Tibial artery (tissue), 4 donors: Measurements from ENCODE around the gene MBTPS1.
"Not testable (repeated sequence)": the region's sequence is repeated elsewhere in the genome, so short reads cannot be mapped to it uniquely, and the experiment has no call there.

Experiments
- DNase-seq, 2 donors: peaks; one replicate each; pipeline ENCODE4 v3.0.0-alpha.2; 2019
- H3K27ac ChIP-seq, 2 donors: fragments of 200-600 bp; sonication (generic) in 1 of 2; 1 replicate in 1 of 2; 2 replicates in 1 of 2; pipeline ENCODE4 v1.5.1; 2018 to 2019; ENCODE audit warnings: mild to moderate bottlenecking in 1 of 2
- H3K27me3 ChIP-seq, 2 donors: fragments of 200-600 bp; sonication (generic) in 1 of 2; one replicate each; pipeline versions ENCODE4 v1.5.1 to v1.6.0; 2016 to 2019
- H3K36me3 ChIP-seq, 3 donors: fragments of 200-600 bp; sonication (generic) in 2 of 3; one replicate each; pipeline ENCODE4 v1.5.1; 2016 to 2019; ENCODE audit warnings: mild to moderate bottlenecking in 2 of 3
- H3K4me1 ChIP-seq, 4 donors: fragments of 200-600 bp; sonication (generic) in 2 of 4; 1 replicate in 3 of 4; 2 replicates in 1 of 4; pipeline ENCODE4 v1.5.1; 2016 to 2019
- H3K4me3 ChIP-seq, 2 donors: fragments of 200-600 bp; sonication (generic) in 1 of 2; 1 replicate in 1 of 2; 2 replicates in 1 of 2; pipeline ENCODE4 v1.5.1; 2018 to 2019; ENCODE audit warnings: mild to moderate bottlenecking in 2 of 2
- H3K9me3 ChIP-seq, 3 donors: fragments of 200-600 bp; sonication (generic) in 1 of 3; one replicate each; pipeline ENCODE4 v1.5.1; 2016 to 2019
- intact Hi-C: fragments of 100-400 bp; cut with DNase I; formaldehyde crosslinking; loops from one replicate; pipeline ENCODE4 v1.15.0; 2023; ENCODE audit warnings: low total_unique reads
- TF ChIP-seq, protein P1 (sequence below), 2 experiments: fragments of 200-600 bp in 1 of 2; fragments of 450-650 bp in 1 of 2; IDR thresholded peaks; one replicate each; pipeline ENCODE4 v1.5.1; 2017 to 2019; ENCODE audit warnings: antibody characterized with exemption in 2 of 2, mild to moderate bottlenecking in 1 of 2, moderate library complexity in 1 of 2

The MBTPS1 gene

GRCh38 chr16:84120023-84120422 lies 3.3 kb upstream of the MBTPS1 start:
- peaks cover 0 to 18% (median 16%) of the 10 kb centered on the region in 4 donors for H3K4me1 ChIP-seq
- no peaks in the 10 kb centered on the region for H3K27me3 ChIP-seq
- no peak overlapping the region for H3K4me3 ChIP-seq
- intact Hi-C loops = no loop called here
- DNase-seq = no peak
- no peak overlapping the region for H3K27ac ChIP-seq
- H3K36me3 ChIP-seq = peaks cover 9 to 24% (median 17%) of the 10 kb centered on the region in 3 donors
- H3K9me3 ChIP-seq = no peaks in the 10 kb centered on the region
- TF ChIP-seq, protein P1, sequence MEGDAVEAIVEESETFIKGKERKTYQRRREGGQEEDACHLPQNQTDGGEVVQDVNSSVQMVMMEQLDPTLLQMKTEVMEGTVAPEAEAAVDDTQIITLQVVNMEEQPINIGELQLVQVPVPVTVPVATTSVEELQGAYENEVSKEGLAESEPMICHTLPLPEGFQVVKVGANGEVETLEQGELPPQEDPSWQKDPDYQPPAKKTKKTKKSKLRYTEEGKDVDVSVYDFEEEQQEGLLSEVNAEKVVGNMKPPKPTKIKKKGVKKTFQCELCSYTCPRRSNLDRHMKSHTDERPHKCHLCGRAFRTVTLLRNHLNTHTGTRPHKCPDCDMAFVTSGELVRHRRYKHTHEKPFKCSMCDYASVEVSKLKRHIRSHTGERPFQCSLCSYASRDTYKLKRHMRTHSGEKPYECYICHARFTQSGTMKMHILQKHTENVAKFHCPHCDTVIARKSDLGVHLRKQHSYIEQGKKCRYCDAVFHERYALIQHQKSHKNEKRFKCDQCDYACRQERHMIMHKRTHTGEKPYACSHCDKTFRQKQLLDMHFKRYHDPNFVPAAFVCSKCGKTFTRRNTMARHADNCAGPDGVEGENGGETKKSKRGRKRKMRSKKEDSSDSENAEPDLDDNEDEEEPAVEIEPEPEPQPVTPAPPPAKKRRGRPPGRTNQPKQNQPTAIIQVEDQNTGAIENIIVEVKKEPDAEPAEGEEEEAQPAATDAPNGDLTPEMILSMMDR (IDR thresholded peaks at IDR 0.05) = no peak

DNA sequence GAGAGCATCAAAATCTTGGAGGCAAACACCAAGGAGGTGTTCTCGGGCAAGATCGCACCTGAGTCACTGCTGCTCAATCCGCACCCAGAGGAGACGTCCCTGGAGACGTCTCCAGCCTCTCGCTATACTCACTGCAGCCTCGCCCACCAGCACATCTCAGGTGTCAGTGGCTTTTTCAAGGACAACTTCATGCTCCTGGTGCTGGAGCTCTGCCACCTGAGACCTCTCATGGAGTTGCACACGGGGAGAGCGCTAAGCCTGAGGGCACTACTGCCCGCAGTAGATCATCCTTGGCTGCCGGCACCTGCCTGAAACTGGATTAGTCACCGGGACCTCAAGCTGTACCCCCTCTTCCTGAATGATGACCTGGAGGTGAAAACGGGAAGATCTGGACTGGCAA lies 2.6 kb upstream of the MBTPS1 start:
- intact Hi-C loops = no loop called here
- H3K27ac ChIP-seq = no peak overlapping the region
- H3K4me1 ChIP-seq = peaks cover 0 to 25% (median 19%) of the 10 kb centered on the region in 4 donors
- H3K27me3 ChIP-seq = no peaks in the 10 kb centered on the region
- TF ChIP-seq, protein P1 (IDR thresholded peaks at IDR 0.05) = no peak
- peaks cover 8 to 22% (median 15%) of the 10 kb centered on the region in 3 donors for H3K36me3 ChIP-seq
- H3K9me3 ChIP-seq = no peaks in the 10 kb centered on the region
- DNase-seq = no peak
- no peak overlapping the region for H3K4me3 ChIP-seq

GRCh38 chr16:84118315-84118714 lies 1.6 kb upstream of the MBTPS1 start:
- H3K9me3 ChIP-seq, intact Hi-C loops, H3K4me3 ChIP-seq, H3K27ac ChIP-seq, H3K27me3 ChIP-seq, DNase-seq: not testable (repeated sequence)
- peaks cover 5 to 14% (median 9%) of the 10 kb centered on the region in 3 donors for H3K36me3 ChIP-seq
- H3K4me1 ChIP-seq = peaks cover 0 to 27% (median 21%) of the 10 kb centered on the region in 4 donors

DNA sequence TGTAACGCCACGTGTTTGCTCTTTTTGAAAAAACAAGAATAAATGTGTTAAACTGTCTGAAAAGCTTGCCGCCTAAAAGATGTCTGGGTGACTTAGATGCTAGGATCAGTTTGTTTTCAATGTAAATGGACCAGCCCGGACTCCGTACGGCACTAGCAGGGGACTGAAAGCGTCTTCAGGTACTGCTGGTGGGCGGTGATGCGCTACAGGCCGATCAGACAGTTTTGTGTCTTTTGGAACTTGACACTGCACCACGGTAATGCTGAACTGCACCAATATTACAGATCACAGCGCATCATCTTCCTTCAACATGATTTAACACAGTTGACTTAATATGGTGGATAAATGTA lies 727 bp upstream of the MBTPS1 start:
- Histone ChIP-seq H3K9me3 (no peaks in the 10 kb centered on the region), H3K27ac (peak overlapping the region; percentile 88 to 90), H3K4me3 (peak overlapping the region; percentile 85 to 93), H3K4me1 (peaks cover 0 to 28% (median 21%) of the 10 kb centered on the region in 4 donors), H3K36me3 (peaks cover 0 to 6% (median under 1%) of the 10 kb centered on the region in 3 donors), H3K27me3 (no peaks in the 10 kb centered on the region)
- intact Hi-C loops = no loop called here
- DNase-seq = no peak
- TF ChIP-seq, protein P1 (IDR thresholded peaks at IDR 0.05) = no peak

DNA sequence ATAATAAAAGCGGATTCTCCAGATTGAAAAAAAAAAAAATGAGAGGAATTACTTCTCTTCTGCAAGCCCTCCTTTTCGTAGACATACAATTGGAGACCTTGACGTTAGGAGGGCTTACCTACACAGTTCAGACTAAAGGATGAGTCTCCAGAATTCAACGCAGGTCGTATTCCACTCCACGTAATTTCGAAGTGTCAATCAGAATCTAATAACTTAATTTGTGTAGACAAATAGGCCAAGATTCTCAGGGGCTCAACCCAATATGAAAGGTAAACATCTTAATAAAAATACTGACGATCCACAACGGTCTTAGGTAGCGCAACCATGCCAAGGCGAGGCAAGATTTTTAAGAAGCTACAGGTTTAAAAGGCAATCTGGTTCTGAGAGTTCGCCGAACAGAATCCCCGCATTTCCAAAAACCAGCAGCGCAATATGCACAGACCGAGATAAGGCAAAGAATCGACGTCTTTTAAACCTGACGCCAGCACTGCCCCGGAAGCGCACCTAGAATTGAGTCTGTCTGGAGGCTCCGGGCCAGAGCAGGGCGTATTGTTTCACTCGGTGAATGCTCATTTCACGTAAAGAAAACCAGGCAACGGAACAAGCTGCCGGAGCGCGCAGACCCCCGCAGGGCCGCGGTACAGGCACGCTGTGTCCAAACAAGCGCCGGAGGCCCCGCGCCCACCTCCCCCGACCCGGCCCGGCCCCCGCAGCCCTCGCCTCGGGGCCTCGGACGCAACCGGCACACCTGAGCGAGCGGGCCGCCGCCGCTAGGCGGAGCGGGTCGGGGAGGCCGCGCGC lies 623 bp downstream of the MBTPS1 start:
- Histone ChIP-seq H3K4me1 (peaks cover 0 to 28% (median 22%) of the 10 kb centered on the region in 4 donors), H3K27me3 (no peaks in the 10 kb centered on the region), H3K9me3 (no peaks in the 10 kb centered on the region), H3K27ac (peak overlapping the region; percentile 88 to 90), H3K4me3 (peak overlapping the region; percentile 85 to 93), H3K36me3 (peaks cover 0 to 2% (median 0%) of the 10 kb centered on the region in 3 donors)
- DNase-seq = no peak
- TF ChIP-seq, protein P1 (IDR thresholded peaks at IDR 0.05) = peak in 1 of 2 experiments; percentile 19
- intact Hi-C loops = no loop called here

GRCh38 chr16:84111949-84112348 lies 4.8 kb downstream of the MBTPS1 start:
- H3K4me3 ChIP-seq, H3K27ac ChIP-seq, H3K9me3 ChIP-seq, DNase-seq, intact Hi-C loops, H3K27me3 ChIP-seq: not testable (repeated sequence)
- H3K4me1 ChIP-seq = peaks cover 0 to 37% (median 24%) of the 10 kb centered on the region in 4 donors
- peaks cover 0 to 18% (median 4%) of the 10 kb centered on the region in 3 donors for H3K36me3 ChIP-seq
